ENCODE measurements around the gene GAS5.
"Not testable (repeated sequence)": the region's sequence is repeated elsewhere in the genome, so short reads cannot be mapped to it uniquely, and the experiment has no call there.

The GAS5 gene

GRCh38 chr1:173893611-173894010 lies 25.8 kb upstream of the GAS5 start:
- H3K9ac ChIP-seq (ENCODE audit: low read depth in 1 of 2, low read length in 2 of 2) = no peak overlapping the region
- no peaks in the 10 kb centered on the region for H3K36me3 ChIP-seq (ENCODE audit: control insufficient read depth in 2 of 2, insufficient read depth in 2 of 2, low read length in 2 of 2)
- no peak overlapping the region for H3K4me3 ChIP-seq (ENCODE audit: low read length in 2 of 2)
- H3K4me1 ChIP-seq (ENCODE audit: control insufficient read depth in 2 of 2, insufficient read depth in 2 of 2, low read length in 2 of 2) = no peaks in the 10 kb centered on the region
- no peaks in the 10 kb centered on the region for H3K27me3 ChIP-seq (ENCODE audit: control insufficient read depth in 2 of 2, insufficient read depth in 2 of 2, low read length in 2 of 2)
- no peak overlapping the region for H3K27ac ChIP-seq (ENCODE audit: low read depth in 2 of 2, low read length in 2 of 2)
- no peaks in the 10 kb centered on the region for H3K9me3 ChIP-seq (ENCODE audit: control insufficient read depth in 2 of 2, low read length in 2 of 2)

GRCh38 chr1:173889885-173890284 lies 22.1 kb upstream of the GAS5 start:
- Histone ChIP-seq H3K36me3 (ENCODE audit: control insufficient read depth in 2 of 2, insufficient read depth in 2 of 2, low read length in 2 of 2) (peaks cover 8 to 14% of the 10 kb centered on the region in 2 donors), H3K9me3 (ENCODE audit: control insufficient read depth in 2 of 2, low read length in 2 of 2) (no peaks in the 10 kb centered on the region)

DNA sequence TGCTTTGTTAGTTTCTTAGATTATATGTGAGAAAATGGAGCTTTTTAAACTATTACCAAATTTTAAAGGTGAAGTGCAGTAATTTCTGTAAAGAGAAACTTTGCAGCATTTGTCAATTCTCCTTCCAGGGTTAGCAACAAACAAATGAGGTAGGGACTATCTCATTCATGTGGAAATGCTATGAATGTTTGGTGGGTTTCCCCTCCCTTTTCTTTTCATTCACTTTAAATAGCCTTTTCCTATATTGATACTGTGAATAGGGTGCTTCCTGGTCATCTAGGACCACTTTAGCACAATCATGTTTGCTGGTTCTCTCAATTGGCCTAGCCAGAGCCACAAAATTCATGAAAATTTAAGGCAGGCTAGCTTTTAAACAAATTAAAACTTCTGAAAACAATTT lies 21.0 kb upstream of the GAS5 start:
- Histone ChIP-seq H3K27me3 (ENCODE audit: control insufficient read depth in 2 of 2, insufficient read depth in 2 of 2, low read length in 2 of 2) (no peaks in the 10 kb centered on the region), H3K9me3 (ENCODE audit: control insufficient read depth in 2 of 2, low read length in 2 of 2) (no peaks in the 10 kb centered on the region)

More at GRCh38 chr1:173889885-173890284, 22.1 kb upstream of the GAS5 start:
- no peaks in the 10 kb centered on the region for H3K4me1 ChIP-seq (ENCODE audit: control insufficient read depth in 2 of 2, insufficient read depth in 2 of 2, low read length in 2 of 2)
- no peak overlapping the region for H3K4me3 ChIP-seq (ENCODE audit: low read length in 2 of 2)
- H3K27ac ChIP-seq (ENCODE audit: low read depth in 2 of 2, low read length in 2 of 2) = no peak overlapping the region
- H3K9ac ChIP-seq (ENCODE audit: low read depth in 1 of 2, low read length in 2 of 2) = no peak overlapping the region
- H3K27me3 ChIP-seq (ENCODE audit: control insufficient read depth in 2 of 2, insufficient read depth in 2 of 2, low read length in 2 of 2) = no peaks in the 10 kb centered on the region

GRCh38 chr1:173887627-173888026 lies 19.8 kb upstream of the GAS5 start:
- Histone ChIP-seq H3K9me3 (ENCODE audit: control insufficient read depth in 2 of 2, low read length in 2 of 2) (no peaks in the 10 kb centered on the region), H3K9ac (ENCODE audit: low read depth in 1 of 2, low read length in 2 of 2) (no peak overlapping the region), H3K27ac (ENCODE audit: low read depth in 2 of 2, low read length in 2 of 2) (no peak overlapping the region), H3K4me3 (ENCODE audit: low read length in 2 of 2) (no peak overlapping the region), H3K27me3 (ENCODE audit: control insufficient read depth in 2 of 2, insufficient read depth in 2 of 2, low read length in 2 of 2) (no peaks in the 10 kb centered on the region), H3K4me1 (ENCODE audit: control insufficient read depth in 2 of 2, insufficient read depth in 2 of 2, low read length in 2 of 2) (no peaks in the 10 kb centered on the region), H3K36me3 (ENCODE audit: control insufficient read depth in 2 of 2, insufficient read depth in 2 of 2, low read length in 2 of 2) (peaks cover 8 to 14% of the 10 kb centered on the region in 2 donors)

More for the DNA sequence above, 21.0 kb upstream of the GAS5 start:
- Histone ChIP-seq H3K4me1 (ENCODE audit: control insufficient read depth in 2 of 2, insufficient read depth in 2 of 2, low read length in 2 of 2) (no peaks in the 10 kb centered on the region), H3K9ac (ENCODE audit: low read depth in 1 of 2, low read length in 2 of 2) (no peak overlapping the region), H3K36me3 (ENCODE audit: control insufficient read depth in 2 of 2, insufficient read depth in 2 of 2, low read length in 2 of 2) (peaks cover 8 to 14% of the 10 kb centered on the region in 2 donors), H3K27ac (ENCODE audit: low read depth in 2 of 2, low read length in 2 of 2) (no peak overlapping the region), H3K4me3 (ENCODE audit: low read length in 2 of 2) (no peak overlapping the region)

DNA sequence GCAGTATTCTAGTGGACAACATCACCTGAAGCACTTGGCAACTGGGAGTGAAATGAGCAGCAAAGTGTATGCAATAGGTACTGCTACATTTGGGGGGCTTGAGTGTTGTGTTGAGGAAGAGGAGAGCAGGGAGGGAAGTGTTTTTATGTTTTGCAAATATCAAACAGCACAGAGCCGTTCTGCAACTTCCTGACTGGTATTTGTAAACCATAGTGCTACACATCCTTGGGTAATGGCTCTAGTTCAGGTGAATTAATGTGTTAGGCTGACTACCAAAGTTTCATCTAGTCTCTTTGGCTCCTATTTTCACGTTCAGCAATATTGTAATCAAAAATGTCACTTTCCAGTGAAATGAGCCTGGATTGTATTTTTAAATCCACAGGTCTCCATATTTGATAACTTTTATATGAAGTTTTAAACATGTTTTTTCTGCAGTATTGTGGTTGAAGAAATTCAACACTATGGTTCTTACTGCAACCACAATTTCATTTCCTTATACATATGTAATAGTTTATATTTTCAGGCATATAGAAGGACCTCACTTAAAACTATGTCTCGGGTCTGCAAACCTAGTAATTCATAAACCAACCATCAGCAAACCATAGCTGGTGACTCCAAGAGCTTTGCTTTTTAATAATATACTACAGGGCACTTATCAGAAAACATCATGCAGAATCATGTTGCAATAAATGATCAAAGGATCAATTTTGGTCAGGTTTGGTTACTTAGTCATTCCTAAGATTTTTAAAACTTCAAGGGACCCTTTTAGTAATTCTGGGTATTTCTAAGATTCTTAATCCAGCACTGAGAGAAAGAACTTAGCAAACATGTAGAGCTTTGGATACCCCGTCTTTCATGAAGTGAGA lies 19.2 kb upstream of the GAS5 start:
- H3K4me3 ChIP-seq (ENCODE audit: low read length in 2 of 2) = no peak overlapping the region
- no peaks in the 10 kb centered on the region for H3K4me1 ChIP-seq (ENCODE audit: control insufficient read depth in 2 of 2, insufficient read depth in 2 of 2, low read length in 2 of 2)
- no peak overlapping the region for H3K27ac ChIP-seq (ENCODE audit: low read depth in 2 of 2, low read length in 2 of 2)
- no peak overlapping the region for H3K9ac ChIP-seq (ENCODE audit: low read depth in 1 of 2, low read length in 2 of 2)
- peaks cover 8 to 14% of the 10 kb centered on the region in 2 donors for H3K36me3 ChIP-seq (ENCODE audit: control insufficient read depth in 2 of 2, insufficient read depth in 2 of 2, low read length in 2 of 2)
- no peaks in the 10 kb centered on the region for H3K27me3 ChIP-seq (ENCODE audit: control insufficient read depth in 2 of 2, insufficient read depth in 2 of 2, low read length in 2 of 2)
- H3K9me3 ChIP-seq (ENCODE audit: control insufficient read depth in 2 of 2, low read length in 2 of 2) = no peaks in the 10 kb centered on the region

- Histone ChIP-seq H3K4me3 (ENCODE audit: low read length in 2 of 2) (no peak overlapping the region), H3K27me3 (ENCODE audit: control insufficient read depth in 2 of 2, insufficient read depth in 2 of 2, low read length in 2 of 2) (no peaks in the 10 kb centered on the region), H3K36me3 (ENCODE audit: control insufficient read depth in 2 of 2, insufficient read depth in 2 of 2, low read length in 2 of 2) (peaks cover 8 to 14% of the 10 kb centered on the region in 2 donors), H3K9ac (ENCODE audit: low read depth in 1 of 2, low read length in 2 of 2) (no peak overlapping the region), H3K27ac (ENCODE audit: low read depth in 2 of 2, low read length in 2 of 2) (no peak overlapping the region), H3K9me3 (ENCODE audit: control insufficient read depth in 2 of 2, low read length in 2 of 2) (no peaks in the 10 kb centered on the region), H3K4me1 (ENCODE audit: control insufficient read depth in 2 of 2, insufficient read depth in 2 of 2, low read length in 2 of 2) (no peaks in the 10 kb centered on the region)
These were observed 16.9 kb upstream of the GAS5 start for GRCh38 chr1:173884701-173885100.

- not testable (repeated sequence) for H3K36me3 ChIP-seq (ENCODE audit: control insufficient read depth in 2 of 2, insufficient read depth in 2 of 2, low read length in 2 of 2); H3K9ac ChIP-seq (ENCODE audit: low read depth in 1 of 2, low read length in 2 of 2); H3K4me3 ChIP-seq (ENCODE audit: low read length in 2 of 2); H3K9me3 ChIP-seq (ENCODE audit: control insufficient read depth in 2 of 2, low read length in 2 of 2); H3K27me3 ChIP-seq (ENCODE audit: control insufficient read depth in 2 of 2, insufficient read depth in 2 of 2, low read length in 2 of 2); H3K27ac ChIP-seq (ENCODE audit: low read depth in 2 of 2, low read length in 2 of 2); H3K4me1 ChIP-seq (ENCODE audit: control insufficient read depth in 2 of 2, insufficient read depth in 2 of 2, low read length in 2 of 2)
These were observed 13.3 kb upstream of the GAS5 start for GRCh38 chr1:173881117-173881516.

GRCh38 chr1:173878251-173878650 lies 10.5 kb upstream of the GAS5 start:
- Histone ChIP-seq H3K9me3 (ENCODE audit: control insufficient read depth in 2 of 2, low read length in 2 of 2) (no peaks in the 10 kb centered on the region), H3K9ac (ENCODE audit: low read depth in 1 of 2, low read length in 2 of 2) (no peak overlapping the region), H3K36me3 (ENCODE audit: control insufficient read depth in 2 of 2, insufficient read depth in 2 of 2, low read length in 2 of 2) (peaks cover 2 to 4% of the 10 kb centered on the region in 2 donors), H3K27me3 (ENCODE audit: control insufficient read depth in 2 of 2, insufficient read depth in 2 of 2, low read length in 2 of 2) (no peaks in the 10 kb centered on the region), H3K4me3 (ENCODE audit: low read length in 2 of 2) (no peak overlapping the region), H3K27ac (ENCODE audit: low read depth in 2 of 2, low read length in 2 of 2) (no peak overlapping the region), H3K4me1 (ENCODE audit: control insufficient read depth in 2 of 2, insufficient read depth in 2 of 2, low read length in 2 of 2) (no peaks in the 10 kb centered on the region)

- Histone ChIP-seq H3K36me3 (ENCODE audit: control insufficient read depth in 2 of 2, insufficient read depth in 2 of 2, low read length in 2 of 2) (peaks cover 2 to 4% of the 10 kb centered on the region in 2 donors), H3K9ac (ENCODE audit: low read depth in 1 of 2, low read length in 2 of 2) (no peak overlapping the region), H3K4me1 (ENCODE audit: control insufficient read depth in 2 of 2, insufficient read depth in 2 of 2, low read length in 2 of 2) (no peaks in the 10 kb centered on the region), H3K27ac (ENCODE audit: low read depth in 2 of 2, low read length in 2 of 2) (no peak overlapping the region), H3K9me3 (ENCODE audit: control insufficient read depth in 2 of 2, low read length in 2 of 2) (no peaks in the 10 kb centered on the region), H3K27me3 (ENCODE audit: control insufficient read depth in 2 of 2, insufficient read depth in 2 of 2, low read length in 2 of 2) (no peaks in the 10 kb centered on the region), H3K4me3 (ENCODE audit: low read length in 2 of 2) (no peak overlapping the region)
These were observed 8.9 kb upstream of the GAS5 start for GRCh38 chr1:173876732-173877131.

DNA sequence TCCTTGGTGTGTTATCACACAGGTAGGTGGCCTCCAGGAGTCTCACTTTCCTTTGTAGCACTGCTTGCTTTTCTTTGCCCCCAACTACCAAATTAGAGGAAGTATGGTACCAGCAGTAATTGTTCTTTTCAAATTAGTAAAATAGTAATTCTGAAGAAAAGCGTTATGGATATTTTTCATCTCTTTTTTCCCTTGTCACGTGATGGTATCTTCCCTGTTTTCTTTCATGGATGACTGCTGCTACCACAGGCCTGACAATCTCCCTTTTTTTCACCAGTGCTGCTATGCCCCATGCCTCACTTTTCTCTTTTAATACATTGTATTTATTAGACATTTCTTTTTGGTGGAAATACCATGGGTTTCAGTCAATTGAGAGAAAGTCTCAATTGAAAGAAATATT lies 3.7 kb upstream of the GAS5 start:
- no peaks in the 10 kb centered on the region for H3K9me3 ChIP-seq (ENCODE audit: control insufficient read depth in 2 of 2, low read length in 2 of 2)
- no peaks in the 10 kb centered on the region for H3K27me3 ChIP-seq (ENCODE audit: control insufficient read depth in 2 of 2, insufficient read depth in 2 of 2, low read length in 2 of 2)
- H3K36me3 ChIP-seq (ENCODE audit: control insufficient read depth in 2 of 2, insufficient read depth in 2 of 2, low read length in 2 of 2) = peaks cover under 1 to 3% of the 10 kb centered on the region in 2 donors
- H3K9ac ChIP-seq (ENCODE audit: low read depth in 1 of 2, low read length in 2 of 2) = no peak overlapping the region
- H3K4me3 ChIP-seq (ENCODE audit: low read length in 2 of 2) = no peak overlapping the region
- no peak overlapping the region for H3K27ac ChIP-seq (ENCODE audit: low read depth in 2 of 2, low read length in 2 of 2)
- peaks cover 9 to 17% of the 10 kb centered on the region in 2 donors for H3K4me1 ChIP-seq (ENCODE audit: control insufficient read depth in 2 of 2, insufficient read depth in 2 of 2, low read length in 2 of 2)
